SK-N-SH (cell line): ENCODE measurements around the gene SLC7A1.

ENCODE experiments used
- CHD2 ChIP-seq: fragments of 150-350 bp; IDR thresholded peaks from 2 replicates; pipeline ENCODE4 v1.6.1; 2018; ENCODE audit warnings: low read length; ENCODE audit not compliant: partially characterized antibody
- EP300 ChIP-seq, 2 experiments: IDR thresholded peaks; 2 replicates each; pipeline versions ENCODE4 v1.4.0 to v1.6.1; 2012; ENCODE audit warnings: borderline replicate concordance in 1 of 2, low read depth in 1 of 2, low read length in 1 of 2
- EZH2phosphoT487 ChIP-seq: fragments of 200-600 bp; sonication (generic); IDR thresholded peaks from 2 replicates; pipeline ENCODE4 v1.6.1; 2017; ENCODE audit warnings: low read depth, mixed run types, mild to moderate bottlenecking, antibody characterized with exemption, moderate library complexity, borderline replicate concordance
- MEF2A ChIP-seq: IDR thresholded peaks from 2 replicates; pipeline ENCODE4 v1.4.0; 2012; ENCODE audit warnings: low read depth, borderline replicate concordance
- NFIC ChIP-seq: IDR thresholded peaks from 2 replicates; pipeline ENCODE4 v1.4.0; 2012; ENCODE audit warnings: borderline replicate concordance
- RAD21 ChIP-seq: IDR thresholded peaks from 2 replicates; pipeline ENCODE4 v1.6.1; 2012; ENCODE audit warnings: mild to moderate bottlenecking, low read length
- RCOR1 ChIP-seq: fragments of 150-350 bp; IDR thresholded peaks from 2 replicates; pipeline ENCODE4 v1.6.1; 2017; ENCODE audit warnings: antibody characterized with exemption, low read length
- RFX5 ChIP-seq: IDR thresholded peaks from 2 replicates; pipeline ENCODE4 v1.6.1; 2012; ENCODE audit warnings: mild to moderate bottlenecking, improper control_type of control experiment, low read length
- TF ChIP-seq, protein P1 (sequence below): fragments of 200-600 bp; sonication (generic); IDR thresholded peaks from 2 replicates; pipeline ENCODE4 v1.6.1; 2017; ENCODE audit warnings: antibody characterized with exemption, mild to moderate bottlenecking, moderate library complexity

- no peak for TF ChIP-seq NFIC
- TF ChIP-seq EZH2phosphoT487 = no peak
- TF ChIP-seq, protein P1, sequence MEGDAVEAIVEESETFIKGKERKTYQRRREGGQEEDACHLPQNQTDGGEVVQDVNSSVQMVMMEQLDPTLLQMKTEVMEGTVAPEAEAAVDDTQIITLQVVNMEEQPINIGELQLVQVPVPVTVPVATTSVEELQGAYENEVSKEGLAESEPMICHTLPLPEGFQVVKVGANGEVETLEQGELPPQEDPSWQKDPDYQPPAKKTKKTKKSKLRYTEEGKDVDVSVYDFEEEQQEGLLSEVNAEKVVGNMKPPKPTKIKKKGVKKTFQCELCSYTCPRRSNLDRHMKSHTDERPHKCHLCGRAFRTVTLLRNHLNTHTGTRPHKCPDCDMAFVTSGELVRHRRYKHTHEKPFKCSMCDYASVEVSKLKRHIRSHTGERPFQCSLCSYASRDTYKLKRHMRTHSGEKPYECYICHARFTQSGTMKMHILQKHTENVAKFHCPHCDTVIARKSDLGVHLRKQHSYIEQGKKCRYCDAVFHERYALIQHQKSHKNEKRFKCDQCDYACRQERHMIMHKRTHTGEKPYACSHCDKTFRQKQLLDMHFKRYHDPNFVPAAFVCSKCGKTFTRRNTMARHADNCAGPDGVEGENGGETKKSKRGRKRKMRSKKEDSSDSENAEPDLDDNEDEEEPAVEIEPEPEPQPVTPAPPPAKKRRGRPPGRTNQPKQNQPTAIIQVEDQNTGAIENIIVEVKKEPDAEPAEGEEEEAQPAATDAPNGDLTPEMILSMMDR = no peak
- TF ChIP-seq RFX5 = no peak
- no peak for TF ChIP-seq EP300 (IDR thresholded peaks at IDR 0.05; ENCODE audit: borderline replicate concordance in 1 of 2, low read depth in 1 of 2, low read length in 1 of 2)
- TF ChIP-seq MEF2A = no peak
- TF ChIP-seq RCOR1 = no peak
- no peak for TF ChIP-seq CHD2
- no peak for TF ChIP-seq RAD21
Measured at GRCh38 chr13:29621051-29621800, 25.7 kb upstream of the SLC7A1 start.
